ENCODE results near the gene CDK6. TPM values are rescaled to one million over a fixed set of nuclear protein-coding genes. Genes with fewer than 3 reads are reported as not detected.
"Not testable (repeated sequence)": the region's sequence is repeated elsewhere in the genome, so short reads cannot be mapped to it uniquely, and the experiment has no call there.

The CDK6 gene
- total RNA-seq, 1 experiment from 2014 or later = 10.5 TPM

- Histone ChIP-seq H3K27me3 (replicated peaks; ENCODE audit: insufficient read depth, low read depth, low read length, poor library complexity) (no peaks in the 10 kb centered on the region), H3K9me3 (ENCODE audit: low read depth, low read length, poor library complexity, severe bottlenecking) (no peaks in the 10 kb centered on the region), H3K4me1 (ENCODE audit: insufficient read depth, low read length, poor library complexity, severe bottlenecking) (peaks cover 7% of the 10 kb centered on the region), H3K4me3 (ENCODE audit: low read depth, low read length, poor library complexity, severe bottlenecking) (no peak overlapping the region), H3K27ac (ENCODE audit: low read depth, low read length, poor library complexity, severe bottlenecking) (no peak overlapping the region), H3K36me3 (ENCODE audit: insufficient read depth, low read length, poor library complexity, severe bottlenecking) (no peaks in the 10 kb centered on the region)
- intact Hi-C loops (cut with micrococcal nuclease; ENCODE audit: unreplicated experiment) = no loop called here
- POLR2A ChIA-PET (ENCODE audit: low non-redundant PET) = no interaction called here
- CTCF ChIA-PET = no interaction called here
- BruUV-seq (replicated peaks) = no TSS peak
- no peak for TF ChIP-seq EZH2 (IDR thresholded peaks at IDR 0.05; ENCODE audit: borderline replicate concordance, low read depth, low read length, poor library complexity, severe bottlenecking)
- TF ChIP-seq, protein P1, sequence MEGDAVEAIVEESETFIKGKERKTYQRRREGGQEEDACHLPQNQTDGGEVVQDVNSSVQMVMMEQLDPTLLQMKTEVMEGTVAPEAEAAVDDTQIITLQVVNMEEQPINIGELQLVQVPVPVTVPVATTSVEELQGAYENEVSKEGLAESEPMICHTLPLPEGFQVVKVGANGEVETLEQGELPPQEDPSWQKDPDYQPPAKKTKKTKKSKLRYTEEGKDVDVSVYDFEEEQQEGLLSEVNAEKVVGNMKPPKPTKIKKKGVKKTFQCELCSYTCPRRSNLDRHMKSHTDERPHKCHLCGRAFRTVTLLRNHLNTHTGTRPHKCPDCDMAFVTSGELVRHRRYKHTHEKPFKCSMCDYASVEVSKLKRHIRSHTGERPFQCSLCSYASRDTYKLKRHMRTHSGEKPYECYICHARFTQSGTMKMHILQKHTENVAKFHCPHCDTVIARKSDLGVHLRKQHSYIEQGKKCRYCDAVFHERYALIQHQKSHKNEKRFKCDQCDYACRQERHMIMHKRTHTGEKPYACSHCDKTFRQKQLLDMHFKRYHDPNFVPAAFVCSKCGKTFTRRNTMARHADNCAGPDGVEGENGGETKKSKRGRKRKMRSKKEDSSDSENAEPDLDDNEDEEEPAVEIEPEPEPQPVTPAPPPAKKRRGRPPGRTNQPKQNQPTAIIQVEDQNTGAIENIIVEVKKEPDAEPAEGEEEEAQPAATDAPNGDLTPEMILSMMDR (conservative IDR thresholded peaks at IDR 0.05; ENCODE audit: low read depth, low read length) = no peak
- DNase-seq (ENCODE audit: low spot score) = no peak
Measured at GRCh38 chr7:92758796-92759431, 77.5 kb downstream of the CDK6 start.

- H3K9me3 ChIP-seq (ENCODE audit: low read depth, low read length, poor library complexity, severe bottlenecking); intact Hi-C loops (cut with micrococcal nuclease; ENCODE audit: unreplicated experiment); BruUV-seq (replicated peaks); H3K36me3 ChIP-seq (ENCODE audit: insufficient read depth, low read length, poor library complexity, severe bottlenecking); H3K4me1 ChIP-seq (ENCODE audit: insufficient read depth, low read length, poor library complexity, severe bottlenecking); H3K27ac ChIP-seq (ENCODE audit: low read depth, low read length, poor library complexity, severe bottlenecking); CTCF ChIA-PET; H3K4me3 ChIP-seq (ENCODE audit: low read depth, low read length, poor library complexity, severe bottlenecking); H3K27me3 ChIP-seq (replicated peaks; ENCODE audit: insufficient read depth, low read depth, low read length, poor library complexity); POLR2A ChIA-PET (ENCODE audit: low non-redundant PET); DNase-seq (ENCODE audit: low spot score): not testable (repeated sequence)
Measured at GRCh38 chr7:92757311-92757910, 79.0 kb downstream of the CDK6 start.

GRCh38 chr7:92755680-92756079, 80.7 kb downstream of the CDK6 start:
- no peak for TF ChIP-seq EZH2 (IDR thresholded peaks at IDR 0.05; ENCODE audit: borderline replicate concordance, low read depth, low read length, poor library complexity, severe bottlenecking)
- TF ChIP-seq, protein P1 (conservative IDR thresholded peaks at IDR 0.05; ENCODE audit: low read depth, low read length) = no peak
- no peak for DNase-seq (ENCODE audit: low spot score)
- POLR2A ChIA-PET (ENCODE audit: low non-redundant PET) = no interaction called here
- BruUV-seq (replicated peaks) = no TSS peak
- intact Hi-C loops (cut with micrococcal nuclease; ENCODE audit: unreplicated experiment) = no loop called here
- CTCF ChIA-PET = no interaction called here
- Histone ChIP-seq H3K36me3 (ENCODE audit: insufficient read depth, low read length, poor library complexity, severe bottlenecking) (no peaks in the 10 kb centered on the region), H3K27me3 (replicated peaks; ENCODE audit: insufficient read depth, low read depth, low read length, poor library complexity) (no peaks in the 10 kb centered on the region), H3K9me3 (ENCODE audit: low read depth, low read length, poor library complexity, severe bottlenecking) (no peaks in the 10 kb centered on the region), H3K4me1 (ENCODE audit: insufficient read depth, low read length, poor library complexity, severe bottlenecking) (peaks cover 7% of the 10 kb centered on the region), H3K27ac (ENCODE audit: low read depth, low read length, poor library complexity, severe bottlenecking) (no peak overlapping the region), H3K4me3 (ENCODE audit: low read depth, low read length, poor library complexity, severe bottlenecking) (no peak overlapping the region)

Data from A673 (cell line).